H9 (cell line): ENCODE results near the gene DLG2. TPM values are rescaled to one million over a fixed set of nuclear protein-coding genes. Genes with fewer than 3 reads are reported as not detected.

Experiments used
- DNase-seq: peaks from one replicate; pipeline ENCODE4 v3.0.0-alpha.2; 2017
- H2AFZ ChIP-seq: one replicate; pipeline ENCODE4 v1.6.1; 2013; ENCODE audit warnings: mild to moderate bottlenecking, low read length, control low read depth, moderate library complexity
- H2AK5ac ChIP-seq: 2 replicates; pipeline ENCODE4 v1.6.1; 2013; ENCODE audit warnings: low read length, control low read depth, mixed read lengths; ENCODE audit not compliant: insufficient read length
- H2BK120ac ChIP-seq: one replicate; pipeline ENCODE4 v1.6.1; 2013; ENCODE audit warnings: low read depth, mild to moderate bottlenecking, low read length, control low read depth, inconsistent platforms; ENCODE audit not compliant: poor library complexity, severe bottlenecking
- H2BK12ac ChIP-seq: 2 replicates; pipeline ENCODE4 v1.6.1; 2013; ENCODE audit warnings: low read length, control low read depth, mixed read lengths, low read depth; ENCODE audit not compliant: insufficient read length
- H2BK15ac ChIP-seq: 2 replicates; pipeline ENCODE4 v1.6.1; 2013; ENCODE audit warnings: low read depth, low read length, control low read depth
- H2BK20ac ChIP-seq: one replicate; pipeline ENCODE4 v1.6.1; 2013; ENCODE audit warnings: low read depth, mild to moderate bottlenecking, low read length, control low read depth, inconsistent platforms; ENCODE audit not compliant: poor library complexity, severe bottlenecking
- H2BK5ac ChIP-seq: 2 replicates; pipeline ENCODE4 v1.6.1; 2013; ENCODE audit warnings: low read length, control low read depth, mixed read lengths; ENCODE audit not compliant: insufficient read length
- H3K14ac ChIP-seq: 2 replicates; pipeline ENCODE4 v1.6.1; 2013; ENCODE audit warnings: low read length, control low read depth; ENCODE audit not compliant: insufficient read depth
- H3K18ac ChIP-seq: 2 replicates; pipeline ENCODE4 v1.6.1; 2013; ENCODE audit warnings: low read depth, mild to moderate bottlenecking, mixed read lengths, low read length, control low read depth; ENCODE audit not compliant: insufficient read length
- H3K23ac ChIP-seq: 2 replicates; pipeline ENCODE4 v1.6.1; 2013; ENCODE audit warnings: low read length, control low read depth, mixed read lengths, low read depth; ENCODE audit not compliant: insufficient read length
- H3K23me2 ChIP-seq: 2 replicates; pipeline ENCODE4 v1.6.1; 2013; ENCODE audit warnings: low read depth, mild to moderate bottlenecking, mixed read lengths, low read length, control low read depth; ENCODE audit not compliant: insufficient read length, poor library complexity, severe bottlenecking
- H3K27ac ChIP-seq: 2 replicates; pipeline ENCODE4 v1.5.1; 2013; ENCODE audit warnings: low read length, control low read depth, mixed read lengths, low read depth; ENCODE audit not compliant: insufficient read length
- H3K27me3 ChIP-seq: 2 replicates; pipeline ENCODE4 v1.6.1; 2013; ENCODE audit warnings: low read length, control low read depth, inconsistent platforms; ENCODE audit not compliant: insufficient read depth
- H3K4ac ChIP-seq: 2 replicates; pipeline ENCODE4 v1.6.1; 2013; ENCODE audit warnings: low read depth, mild to moderate bottlenecking, control low read depth, inconsistent platforms, low read length, moderate library complexity
- H3K4me1 ChIP-seq: 2 replicates; pipeline ENCODE4 v1.6.1; 2013; ENCODE audit warnings: low read length, control low read depth, inconsistent platforms; ENCODE audit not compliant: insufficient read depth
- H3K4me2 ChIP-seq: 2 replicates; pipeline ENCODE4 v1.6.1; 2013; ENCODE audit warnings: low read length, control low read depth, mixed read lengths; ENCODE audit not compliant: insufficient read length, insufficient read depth
- H3K56ac ChIP-seq: 2 replicates; pipeline ENCODE4 v1.6.1; 2013; ENCODE audit warnings: low read depth, mild to moderate bottlenecking, mixed read lengths, low read length, control low read depth; ENCODE audit not compliant: insufficient read length
- H3K79me1 ChIP-seq: 2 replicates; pipeline ENCODE4 v1.6.1; 2013; ENCODE audit warnings: low read depth, mild to moderate bottlenecking, moderate library complexity, low read length, control low read depth, inconsistent platforms; ENCODE audit not compliant: insufficient read depth, poor library complexity, severe bottlenecking
- H3K79me2 ChIP-seq: 2 replicates; pipeline ENCODE4 v1.6.1; 2013; ENCODE audit warnings: low read length, control low read depth, inconsistent platforms; ENCODE audit not compliant: insufficient read depth
- H3K9ac ChIP-seq: 2 replicates; pipeline ENCODE4 v1.6.1; 2013; ENCODE audit warnings: low read length, control low read depth, mixed read lengths; ENCODE audit not compliant: insufficient read length; ENCODE audit errors: extremely low read depth
- H3K9me3 ChIP-seq: one replicate; pipeline ENCODE4 v1.6.1; 2013; ENCODE audit warnings: low read depth, low read length, inconsistent platforms; ENCODE audit not compliant: control insufficient read depth
- H3T11ph ChIP-seq: one replicate; pipeline ENCODE4 v1.6.1; 2013; ENCODE audit warnings: mild to moderate bottlenecking, low read length, control low read depth, inconsistent platforms
- H4K20me1 ChIP-seq: one replicate; pipeline ENCODE4 v1.6.1; 2013; ENCODE audit not compliant: control insufficient read depth, insufficient read length, insufficient read depth
- H4K5ac ChIP-seq: 2 replicates; pipeline ENCODE4 v1.6.1; 2013; ENCODE audit warnings: low read depth, mild to moderate bottlenecking, mixed read lengths, low read length, control low read depth; ENCODE audit not compliant: insufficient read length
- H4K8ac ChIP-seq: replicated peaks from 2 replicates; pipeline ENCODE4 v1.6.1; 2013; ENCODE audit warnings: low read length, control low read depth, mixed read lengths, low read depth; ENCODE audit not compliant: insufficient read length
- H4K91ac ChIP-seq: 2 replicates; pipeline ENCODE4 v1.6.1; 2013; ENCODE audit warnings: low read depth, mild to moderate bottlenecking, moderate library complexity, mixed read lengths, low read length, control low read depth; ENCODE audit not compliant: insufficient read length
- H3K27ac Mint-ChIP-seq, 3 experiments: 2 replicates in 2 of 3; 3 replicates in 1 of 3; pipeline ENCODE4 v1.8.0; 2020 to 2021; ENCODE audit warnings: mixed read lengths in 3 of 3, mild to moderate bottlenecking in 1 of 3, moderate library complexity in 1 of 3
- H3K27me3 Mint-ChIP-seq: 2 replicates; pipeline ENCODE4 v1.8.0; 2021; ENCODE audit warnings: low read depth, mild to moderate bottlenecking, moderate library complexity, mixed read lengths
- H3K36me3 Mint-ChIP-seq, 3 experiments: 2 replicates in 2 of 3; 3 replicates in 1 of 3; pipeline ENCODE4 v1.8.0; 2020 to 2021; ENCODE audit warnings: low read depth in 3 of 3, mixed read lengths in 3 of 3; ENCODE audit not compliant: insufficient read depth in 1 of 3
- H3K4me1 Mint-ChIP-seq, 2 experiments: 2 replicates each; pipeline ENCODE4 v1.8.0; 2020; ENCODE audit warnings: mixed read lengths in 2 of 2
- H3K4me3 Mint-ChIP-seq, 2 experiments: 2 replicates in 1 of 2; 3 replicates in 1 of 2; pipeline ENCODE4 v1.8.0; 2020 to 2021; ENCODE audit warnings: mild to moderate bottlenecking in 2 of 2, mixed read lengths in 2 of 2, moderate library complexity in 1 of 2
- H3K9me3 Mint-ChIP-seq, 2 experiments: 2 replicates in 1 of 2; 3 replicates in 1 of 2; pipeline ENCODE4 v1.8.0; 2020; ENCODE audit warnings: mild to moderate bottlenecking in 2 of 2, mixed read lengths in 2 of 2, moderate library complexity in 1 of 2
- CTCF ChIP-seq: fragments of 200-600 bp; sonication (generic); conservative IDR thresholded peaks from 3 replicates; pipeline ENCODE4 v1.8.0; 2021; ENCODE audit warnings: antibody characterized with exemption, mild to moderate bottlenecking
- WGBS: extraction: QIAGEN DNeasy Blood & Tissue Kit; methylation state at CpG from one replicate; pipeline ENCODE4 v1.1.7; 2013; ENCODE audit warnings: missing lambda C conversion rate, low lambda C conversion rate, mixed read lengths; ENCODE audit not compliant: insufficient read length; ENCODE audit errors: extremely low coverage; 5-methylcytosine and 5-hydroxymethylcytosine counted together
- total RNA-seq: library from RNA; stranded (reverse); gene quantifications from 2 replicates; pipeline ENCODE4 v1.2.1, GENCODE V29; 2021

Gene DLG2
- total RNA-seq, 1 experiment from 2014 or later = 8.0 TPM

- Histone ChIP-seq H3K79me1 (no peaks in the 10 kb centered on the region), H2BK20ac (no peak overlapping the region), H2AFZ (no peak overlapping the region), H4K91ac (no peak overlapping the region), H3K9ac (no peak overlapping the region), H2BK15ac (no peak overlapping the region), H3K4me2 (no peak overlapping the region), H4K20me1 (no peaks in the 10 kb centered on the region), H2BK5ac (no peak overlapping the region), H3K27me3 (no peaks in the 10 kb centered on the region), H3K27ac (no peak overlapping the region), H3K79me2 (no peaks in the 10 kb centered on the region), H3T11ph (no peak overlapping the region), H3K18ac (no peak overlapping the region), H3K23ac (no peak overlapping the region), H3K9me3 (no peaks in the 10 kb centered on the region), H4K5ac (no peak overlapping the region), H2AK5ac (no peak overlapping the region), H4K8ac (no peak overlapping the region), H2BK12ac (no peak overlapping the region), H2BK120ac (no peak overlapping the region), H3K23me2 (no peaks in the 10 kb centered on the region), H3K56ac (no peak overlapping the region), H3K4ac (no peak overlapping the region), H3K14ac (no peak overlapping the region), H3K4me1 (no peaks in the 10 kb centered on the region)
- Mint-ChIP-seq H3K4me1 (no peaks in the 10 kb centered on the region), H3K9me3 (no peaks in the 10 kb centered on the region), H3K27me3 (no peaks in the 10 kb centered on the region), H3K27ac (no peak overlapping the region), H3K4me3 (no peak overlapping the region), H3K36me3 (no peaks in the 10 kb centered on the region)
- TF ChIP-seq CTCF = no peak
- no CpG with 5 or more reads among the region's 1 CpG for WGBS
- DNase-seq = no peak
Measured at GRCh38 chr11:83493034-83493433, 2134.1 kb downstream of the DLG2 start.
